Activated T-helper 1 cell treated with anti-CD3 and anti-CD28 coated beads, Interleukin-12 subunit alpha, Interleukin-12 subunit beta, Interleukin-2, Interleukin-4 antibody, amounts not matched to agents 30 ng/mL and 10 ng/mL and 1 ng/mL, durations not matched to agents 14 hours and 24 hours and 36 hours (primary cell): ENCODE results near the gene PICK1. TPM values are rescaled to one million over a fixed set of nuclear protein-coding genes. Genes with fewer than 3 reads are reported as not detected.

Source experiments
- DNase-seq: peaks from one replicate; pipeline ENCODE4 v3.0.0; 2021; ENCODE audit warnings: low spot score
- H3K27ac Mint-ChIP-seq: one replicate; pipeline ENCODE4 v1.8.0; 2021; ENCODE audit warnings: mild to moderate bottlenecking, mixed read lengths
- H3K27me3 Mint-ChIP-seq: one replicate; pipeline ENCODE4 v1.8.0; 2022; ENCODE audit warnings: mild to moderate bottlenecking, moderate library complexity, mixed read lengths; ENCODE audit not compliant: insufficient read depth
- H3K36me3 Mint-ChIP-seq: one replicate; pipeline ENCODE4 v1.8.0; 2021; ENCODE audit warnings: low read depth, mixed read lengths
- H3K4me1 Mint-ChIP-seq: one replicate; pipeline ENCODE4 v1.8.0; 2021; ENCODE audit warnings: low read depth, mixed read lengths
- H3K4me3 Mint-ChIP-seq: one replicate; pipeline ENCODE4 v1.8.0; 2021; ENCODE audit warnings: mild to moderate bottlenecking, moderate library complexity, mixed read lengths
- H3K9me3 Mint-ChIP-seq: one replicate; pipeline ENCODE4 v1.8.0; 2021; ENCODE audit warnings: mixed read lengths
- intact Hi-C: fragments of 100-400 bp; cut with micrococcal nuclease; formaldehyde crosslinking; loops from one replicate; pipeline ENCODE4 v1.15.1; 2024
- total RNA-seq: library from RNA; stranded (reverse); gene quantifications from 2 replicates; pipeline ENCODE4 v1.2.3, GENCODE V29; 2022

The PICK1 gene
- total RNA-seq, 1 donor from 2014 or later, result 12.0 TPM

- intact Hi-C loops, result no loop called here
- H3K27ac Mint-ChIP-seq, result no peak overlapping the region
- no peaks in the 10 kb centered on the region for H3K9me3 Mint-ChIP-seq
- no peak overlapping the region for H3K4me3 Mint-ChIP-seq
- no peaks in the 10 kb centered on the region for H3K36me3 Mint-ChIP-seq
- peaks cover 19% of the 10 kb centered on the region for H3K27me3 Mint-ChIP-seq
- no peaks in the 10 kb centered on the region for H3K4me1 Mint-ChIP-seq
- DNase-seq, result no peak
These were observed 30.7 kb downstream of the PICK1 start for GRCh38 chr22:38087855-38088254.

GRCh38 chr22:38088629-38089473 is 31.6 kb downstream of the PICK1 start:
- H3K9me3 Mint-ChIP-seq, result no peaks in the 10 kb centered on the region
- intact Hi-C loops, result no loop called here
- no peak for DNase-seq
- H3K36me3 Mint-ChIP-seq, result no peaks in the 10 kb centered on the region
- no peak overlapping the region for H3K27ac Mint-ChIP-seq
- no peaks in the 10 kb centered on the region for H3K4me1 Mint-ChIP-seq
- no peak overlapping the region for H3K4me3 Mint-ChIP-seq
- peaks cover 13% of the 10 kb centered on the region for H3K27me3 Mint-ChIP-seq

DNA sequence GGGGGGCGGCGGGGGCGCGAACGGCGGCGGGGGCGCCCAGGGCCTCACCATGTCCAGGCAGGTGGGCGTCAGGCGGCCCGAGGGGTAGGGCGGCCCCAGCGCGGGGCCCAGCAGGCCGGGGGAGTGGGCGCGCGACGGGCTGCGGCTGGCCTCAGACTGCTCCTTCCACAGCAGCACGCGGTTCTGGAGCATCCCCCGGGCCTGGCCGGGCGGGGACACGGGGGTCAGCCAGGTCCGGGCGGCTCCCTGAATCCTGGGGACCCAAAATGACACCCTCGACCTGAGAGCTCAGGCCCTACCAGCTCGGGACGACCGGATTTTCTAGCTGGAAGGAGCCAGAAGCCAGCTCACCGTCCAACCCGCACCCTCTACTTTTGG is 32.3 kb downstream of the PICK1 start:
- H3K27ac Mint-ChIP-seq, result no peak overlapping the region
- no peaks in the 10 kb centered on the region for H3K4me1 Mint-ChIP-seq
- H3K4me3 Mint-ChIP-seq, result no peak overlapping the region
- no peaks in the 10 kb centered on the region for H3K9me3 Mint-ChIP-seq
- DNase-seq, result no peak
- H3K36me3 Mint-ChIP-seq, result no peaks in the 10 kb centered on the region
- peaks cover 13% of the 10 kb centered on the region for H3K27me3 Mint-ChIP-seq
- intact Hi-C loops, result no loop called here

- Mint-ChIP-seq H3K9me3 (no peaks in the 10 kb centered on the region), H3K27me3 (no peaks in the 10 kb centered on the region), H3K36me3 (no peaks in the 10 kb centered on the region), H3K4me3 (no peak overlapping the region), H3K27ac (no peak overlapping the region), H3K4me1 (no peaks in the 10 kb centered on the region)
- intact Hi-C loops, result no loop called here
- DNase-seq, result no peak
These were observed 39.9 kb downstream of the PICK1 start for GRCh38 chr22:38097058-38097457.

- H3K9me3 Mint-ChIP-seq, result no peaks in the 10 kb centered on the region
- intact Hi-C loops, result no loop called here
- H3K27me3 Mint-ChIP-seq, result no peaks in the 10 kb centered on the region
- H3K36me3 Mint-ChIP-seq, result no peaks in the 10 kb centered on the region
- DNase-seq, result no peak
- H3K4me3 Mint-ChIP-seq, result no peak overlapping the region
- H3K27ac Mint-ChIP-seq, result no peak overlapping the region
- no peaks in the 10 kb centered on the region for H3K4me1 Mint-ChIP-seq
These were observed 40.6 kb downstream of the PICK1 start for GRCh38 chr22:38097557-38098409.

DNA sequence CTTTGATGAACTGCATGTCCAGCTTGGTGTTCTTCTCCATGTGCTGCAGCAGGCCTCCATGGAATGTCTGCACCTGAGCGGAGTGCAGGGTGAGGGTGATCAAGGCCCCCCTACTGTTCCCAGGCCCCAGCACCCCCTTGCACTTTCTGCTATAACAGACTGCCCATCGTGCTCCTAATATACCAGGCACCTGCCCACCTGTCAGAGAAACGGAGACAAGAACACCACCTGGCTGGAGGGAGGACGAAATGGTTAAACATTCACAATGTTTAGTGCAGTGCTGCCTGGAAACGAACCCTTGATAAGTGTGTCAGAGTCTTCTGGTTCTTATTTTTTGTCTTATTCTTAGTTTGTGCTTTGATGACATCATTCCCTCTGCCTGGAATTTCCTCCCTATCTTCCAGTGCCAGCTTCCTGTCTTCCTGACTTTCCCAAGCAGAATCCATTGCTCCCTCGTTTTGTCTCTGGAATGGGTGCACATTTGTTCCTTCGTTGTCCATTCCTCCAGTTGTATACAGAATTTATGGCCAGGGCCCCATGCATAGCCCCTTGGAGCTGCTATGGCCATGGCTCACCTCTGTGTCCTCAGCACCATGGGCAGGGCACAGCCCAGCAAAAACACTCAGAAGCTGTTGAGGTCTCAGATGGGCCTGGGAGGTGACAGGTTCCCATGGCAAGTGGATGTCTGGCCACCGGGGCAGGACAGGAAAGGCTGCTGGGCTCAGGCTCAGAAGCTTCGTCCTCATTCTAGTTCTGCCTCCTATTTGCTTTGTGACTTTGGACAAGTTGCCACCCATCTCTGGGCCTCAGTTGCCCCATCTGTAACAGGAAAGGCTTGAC is 41.4 kb downstream of the PICK1 start:
- Mint-ChIP-seq H3K9me3 (no peaks in the 10 kb centered on the region), H3K27me3 (peaks cover 2% of the 10 kb centered on the region), H3K4me3 (no peak overlapping the region), H3K36me3 (no peaks in the 10 kb centered on the region), H3K27ac (no peak overlapping the region), H3K4me1 (no peaks in the 10 kb centered on the region)
- intact Hi-C loops, result no loop called here
- DNase-seq, result no peak

- H3K4me1 Mint-ChIP-seq, result peaks cover 5% of the 10 kb centered on the region
- H3K27ac Mint-ChIP-seq, result no peak overlapping the region
- DNase-seq, result no peak
- no peak overlapping the region for H3K4me3 Mint-ChIP-seq
- no peaks in the 10 kb centered on the region for H3K9me3 Mint-ChIP-seq
- H3K36me3 Mint-ChIP-seq, result no peaks in the 10 kb centered on the region
- intact Hi-C loops, result loop anchor here (5.0 kb wide), 1 partner anchor 51 kb away; no protein-coding TSS in a partner anchor
- H3K27me3 Mint-ChIP-seq, result peaks cover 2% of the 10 kb centered on the region
These were observed 46.4 kb downstream of the PICK1 start for GRCh38 chr22:38103641-38104040.

GRCh38 chr22:38104084-38104483 is 46.9 kb downstream of the PICK1 start:
- intact Hi-C loops, result loop anchor here (5.0 kb wide), 1 partner anchor 52 kb away; no protein-coding TSS in a partner anchor
- no peak overlapping the region for H3K4me3 Mint-ChIP-seq

DNA sequence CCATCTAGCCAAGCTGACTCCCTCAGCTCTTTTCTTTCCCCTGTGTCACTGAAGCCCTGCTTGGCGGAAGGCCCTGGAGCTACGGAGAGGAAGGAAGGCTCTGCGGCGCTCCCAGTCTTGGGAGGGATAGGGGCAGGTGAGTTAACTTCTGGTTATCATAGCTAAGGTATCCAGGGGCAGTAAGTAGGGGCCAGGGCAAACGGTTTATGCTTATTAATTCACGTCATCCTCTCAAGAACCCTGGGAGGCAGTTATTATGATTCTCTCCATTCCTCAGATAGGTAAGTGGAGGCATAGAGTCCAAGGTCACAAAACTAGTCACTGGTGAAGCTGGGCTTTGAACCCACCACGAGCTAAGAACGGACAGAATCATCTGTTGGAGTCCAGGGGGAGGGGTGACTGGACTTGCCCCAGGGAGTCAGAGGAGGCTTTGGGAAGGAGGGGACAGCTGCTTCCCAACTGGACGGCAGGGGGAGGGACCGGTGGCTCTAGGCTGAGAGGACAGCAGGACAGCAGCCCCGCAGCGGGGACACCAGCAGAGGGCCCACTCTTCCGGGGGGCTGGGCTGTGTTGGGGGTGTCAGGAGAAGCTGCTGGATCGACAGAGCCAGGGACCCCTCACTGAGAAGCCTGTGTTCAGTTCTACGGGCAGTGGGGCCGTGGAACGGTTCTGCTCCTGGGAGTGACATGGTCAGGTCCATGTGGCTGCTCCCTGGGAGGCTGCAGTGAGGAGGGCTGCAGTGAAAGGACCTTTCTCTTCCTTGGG is 49.8 kb downstream of the PICK1 start:
- no peak for DNase-seq
- H3K4me3 Mint-ChIP-seq, result no peak overlapping the region
- H3K27me3 Mint-ChIP-seq, result peaks cover 2% of the 10 kb centered on the region
- no peak overlapping the region for H3K27ac Mint-ChIP-seq
- H3K4me1 Mint-ChIP-seq, result peaks cover 5% of the 10 kb centered on the region
- H3K9me3 Mint-ChIP-seq, result no peaks in the 10 kb centered on the region
- no peaks in the 10 kb centered on the region for H3K36me3 Mint-ChIP-seq
- intact Hi-C loops, result no loop called here

More at GRCh38 chr22:38104084-38104483, 46.9 kb downstream of the PICK1 start:
- no peak overlapping the region for H3K27ac Mint-ChIP-seq
- DNase-seq, result no peak
- H3K9me3 Mint-ChIP-seq, result no peaks in the 10 kb centered on the region
- H3K27me3 Mint-ChIP-seq, result peaks cover 2% of the 10 kb centered on the region
- H3K4me1 Mint-ChIP-seq, result peaks cover 5% of the 10 kb centered on the region
- H3K36me3 Mint-ChIP-seq, result no peaks in the 10 kb centered on the region

- intact Hi-C loops, result no loop called here
- Mint-ChIP-seq H3K27ac (no peak overlapping the region), H3K27me3 (peaks cover 2% of the 10 kb centered on the region), H3K4me1 (peaks cover 5% of the 10 kb centered on the region), H3K36me3 (no peaks in the 10 kb centered on the region), H3K4me3 (no peak overlapping the region), H3K9me3 (no peaks in the 10 kb centered on the region)
- no peak for DNase-seq
These were observed 50.7 kb downstream of the PICK1 start for GRCh38 chr22:38107692-38108515.

DNA sequence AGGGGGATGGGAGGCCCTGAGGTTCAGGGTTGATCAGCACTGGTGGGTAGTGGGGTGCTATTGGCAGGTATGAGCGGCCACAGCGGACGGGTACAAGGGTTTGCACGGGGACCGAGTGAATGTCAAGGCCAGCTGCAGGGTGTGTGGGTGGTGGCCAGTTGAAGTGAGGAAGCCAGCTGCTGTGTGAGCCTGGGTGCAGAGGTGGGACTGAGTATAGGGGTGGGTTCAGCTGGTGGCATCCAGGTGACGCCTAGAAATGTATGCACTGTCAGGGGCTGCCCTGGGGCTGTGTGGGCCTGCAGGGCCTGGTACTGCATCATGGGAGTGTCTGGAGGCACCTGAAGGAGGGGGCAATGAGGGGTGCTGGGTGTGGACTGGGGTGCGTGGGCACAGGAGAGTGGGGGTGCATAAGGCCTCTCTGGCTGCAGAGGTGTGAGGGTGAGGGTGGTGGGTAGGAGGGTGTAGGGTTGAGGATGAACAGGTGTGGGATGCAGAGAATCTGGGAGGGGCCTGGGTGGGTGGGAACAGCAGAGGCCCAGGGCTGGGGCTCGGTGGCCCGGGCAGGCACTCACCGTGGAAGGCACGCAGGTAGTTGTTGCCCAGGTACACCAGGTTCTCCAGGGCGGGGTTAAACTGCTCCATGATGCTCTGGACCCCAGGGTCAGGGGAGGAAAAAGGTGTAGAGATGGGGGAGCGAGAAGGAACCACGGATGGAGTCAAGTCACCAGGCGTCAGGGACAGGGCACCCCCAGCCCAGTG is 51.5 kb downstream of the PICK1 start:
- no peak for DNase-seq
- Mint-ChIP-seq H3K9me3 (no peaks in the 10 kb centered on the region), H3K27ac (no peak overlapping the region), H3K4me1 (peaks cover 5% of the 10 kb centered on the region), H3K36me3 (no peaks in the 10 kb centered on the region), H3K4me3 (no peak overlapping the region), H3K27me3 (no peaks in the 10 kb centered on the region)
- intact Hi-C loops, result no loop called here
